Colon (tissue), 2 donors: ENCODE data around the gene EFS.

Source experiments
- FAIRE-seq: peaks from 2 replicates; lab custom pipeline; 2012; peaks lifted over from hg19 to GRCh38; lab: Jason Lieb, UNC
- donor health status: control.
- donor health status: control.

Gene EFS

DNA sequence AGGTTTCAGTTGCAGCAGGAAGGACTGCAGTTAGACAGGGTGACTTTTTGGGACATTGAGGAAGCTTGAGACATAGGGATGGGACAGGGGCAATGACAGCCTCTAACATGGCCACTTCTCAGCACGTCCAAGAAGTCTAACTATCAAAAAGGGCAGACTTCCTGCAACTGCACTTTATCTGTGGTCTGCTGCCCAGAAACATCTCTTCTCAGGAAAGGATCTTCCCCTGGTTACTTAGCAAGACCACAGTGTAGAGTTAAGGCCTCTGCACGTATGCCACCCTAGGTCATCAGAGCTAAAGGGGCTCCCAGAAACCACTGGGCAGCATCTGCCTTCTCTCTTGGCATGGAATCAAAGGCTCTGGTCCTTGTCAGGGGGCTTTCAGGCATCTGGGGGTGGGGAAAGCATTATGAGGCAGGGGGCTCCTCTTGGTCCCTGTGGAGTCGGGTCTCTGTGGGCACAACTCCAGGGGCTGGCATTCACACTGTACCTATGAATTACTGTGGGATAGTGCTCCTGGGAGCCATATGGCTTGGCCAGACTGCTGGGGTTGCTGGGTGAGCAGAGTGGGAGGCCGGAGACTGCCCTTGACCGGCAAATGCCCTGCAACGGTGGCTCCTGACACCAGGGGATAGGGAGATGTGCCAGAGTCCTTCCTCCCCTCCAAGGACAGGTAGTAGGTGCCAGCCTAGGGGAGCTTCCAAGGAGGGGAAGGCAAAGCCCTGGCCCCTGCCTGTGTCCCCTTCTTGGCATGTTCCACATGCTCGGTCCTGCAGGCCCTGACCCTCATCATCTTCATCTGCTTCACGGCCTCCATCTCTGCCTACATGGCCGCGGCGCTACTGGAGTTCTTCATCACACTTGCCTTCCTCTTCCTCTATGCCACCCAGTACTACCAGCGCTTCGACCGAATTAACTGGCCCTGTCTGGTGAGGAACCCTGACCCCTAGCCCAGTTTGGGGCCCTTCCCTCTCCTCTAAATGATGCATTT lies 12.9 kb upstream of the EFS start:
- no peak for FAIRE-seq

DNA sequence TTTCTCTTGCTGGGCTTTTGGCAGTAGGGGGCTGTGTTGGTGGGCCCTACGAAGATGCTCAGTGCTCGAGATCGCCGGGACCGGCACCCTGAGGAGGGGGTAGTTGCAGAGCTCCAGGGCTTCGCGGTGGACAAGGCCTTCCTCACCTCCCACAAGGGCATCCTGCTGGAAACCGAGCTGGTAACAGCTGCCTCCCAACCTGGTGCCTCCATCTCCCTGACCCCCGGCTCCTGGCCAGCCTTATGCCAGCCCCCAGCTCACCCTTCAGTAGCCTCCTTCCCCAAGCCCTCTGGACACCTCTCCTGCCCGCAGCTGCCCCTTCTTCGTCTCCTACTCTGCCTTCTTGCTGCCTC lies 12.2 kb upstream of the EFS start:
- no peak for FAIRE-seq

DNA sequence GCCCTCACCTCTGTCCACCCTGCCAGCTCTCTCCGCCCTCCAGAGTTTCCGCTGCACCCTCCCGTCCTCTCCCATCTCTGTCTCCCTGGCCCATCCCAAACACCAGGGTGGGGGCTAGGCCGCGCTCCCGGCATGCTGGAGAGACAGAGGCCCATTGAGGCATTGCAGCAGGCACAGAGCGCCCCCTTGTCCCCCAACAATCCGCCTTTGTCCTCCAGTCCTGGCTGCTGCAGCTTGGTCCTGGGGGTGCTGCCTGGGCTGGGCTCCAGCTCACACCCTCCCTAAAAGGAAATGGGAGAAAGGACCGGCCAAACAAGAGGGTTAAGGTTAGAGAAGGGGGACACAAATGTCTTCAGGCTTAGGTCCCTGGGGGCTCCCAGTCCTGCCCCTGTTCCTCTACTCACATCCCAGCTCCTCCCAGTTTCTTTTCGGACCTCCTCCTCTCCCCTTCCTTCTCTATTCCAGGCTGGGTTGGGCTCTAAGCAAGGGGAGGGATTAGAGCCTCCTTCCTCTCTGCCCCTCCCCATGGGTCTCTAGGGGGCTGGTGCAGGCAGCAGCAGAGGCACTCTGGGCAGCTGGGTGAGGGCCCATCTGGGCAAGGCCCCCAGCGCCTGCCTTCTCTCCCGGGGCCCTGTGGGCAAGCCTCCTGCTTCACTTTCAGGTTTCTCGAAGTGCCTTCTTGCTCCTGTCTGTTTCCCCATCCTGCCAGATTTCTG lies 11.7 kb upstream of the EFS start, which contains the start of gene CMTM5:
Gene CMTM5 (plus strand): TSS at position 565 of the 716 bp plus-strand sequence. CDS start 206 bp downstream, outside the sequence.
- no peak for FAIRE-seq

DNA sequence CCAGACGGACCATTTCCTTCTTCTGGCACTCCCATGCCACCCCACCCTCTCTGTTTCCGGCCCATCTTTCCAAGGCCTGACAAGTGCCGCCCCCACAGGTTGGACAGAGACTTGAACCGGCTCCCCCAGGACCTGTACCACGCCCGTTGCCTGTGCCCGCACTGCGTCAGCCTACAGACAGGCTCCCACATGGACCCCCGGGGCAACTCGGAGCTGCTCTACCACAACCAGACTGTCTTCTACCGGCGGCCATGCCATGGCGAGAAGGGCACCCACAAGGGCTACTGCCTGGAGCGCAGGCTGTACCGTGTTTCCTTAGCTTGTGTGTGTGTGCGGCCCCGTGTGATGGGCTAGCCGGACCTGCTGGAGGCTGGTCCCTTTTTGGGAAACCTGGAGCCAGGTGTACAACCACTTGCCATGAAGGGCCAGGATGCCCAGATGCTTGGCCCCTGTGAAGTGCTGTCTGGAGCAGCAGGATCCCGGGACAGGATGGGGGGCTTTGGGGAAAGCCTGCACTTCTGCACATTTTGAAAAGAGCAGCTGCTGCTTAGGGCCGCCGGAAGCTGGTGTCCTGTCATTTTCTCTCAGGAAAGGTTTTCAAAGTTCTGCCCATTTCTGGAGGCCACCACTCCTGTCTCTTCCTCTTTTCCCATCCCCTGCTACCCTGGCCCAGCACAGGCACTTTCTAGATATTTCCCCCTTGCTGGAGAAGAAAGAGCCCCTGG lies 10.7 kb upstream of the EFS start:
- FAIRE-seq: no peak

DNA sequence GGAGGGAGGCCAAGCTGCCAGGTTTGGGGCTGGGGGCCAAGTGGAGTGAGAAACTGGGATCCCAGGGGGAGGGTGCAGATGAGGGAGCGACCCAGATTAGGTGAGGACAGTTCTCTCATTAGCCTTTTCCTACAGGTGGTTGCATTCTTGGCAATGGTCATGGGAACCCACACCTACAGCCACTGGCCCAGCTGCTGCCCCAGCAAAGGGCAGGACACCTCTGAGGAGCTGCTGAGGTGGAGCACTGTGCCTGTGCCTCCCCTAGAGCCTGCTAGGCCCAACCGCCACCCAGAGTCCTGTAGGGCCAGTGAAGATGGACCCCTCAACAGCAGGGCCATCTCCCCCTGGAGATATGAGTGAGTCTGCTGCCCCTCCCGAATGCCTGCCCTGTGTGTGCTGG lies 8.1 kb upstream of the EFS start:
- no peak for FAIRE-seq

DNA sequence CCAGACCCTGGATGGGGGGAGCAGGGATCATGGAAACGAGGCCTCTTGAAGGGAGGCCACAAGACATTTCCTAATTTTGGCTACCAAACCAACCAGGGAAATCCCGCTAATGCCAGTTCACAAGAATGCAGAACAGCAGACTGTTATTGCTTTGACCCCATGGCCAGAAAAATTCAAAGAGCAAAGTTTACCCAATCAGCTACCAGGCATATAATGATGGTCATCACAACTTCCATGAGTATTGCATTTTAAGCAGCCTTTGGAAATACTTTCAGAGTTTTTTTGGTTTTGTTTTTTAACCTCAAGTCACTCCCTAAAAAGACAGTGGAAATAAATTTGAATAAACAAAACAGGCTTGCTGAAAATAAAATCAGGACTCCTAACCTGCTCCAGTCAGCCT lies 7.5 kb upstream of the EFS start, which contains the start of gene IL25:
Gene IL25 (plus strand): TSS at position 301 of the 400 bp plus-strand sequence.
- FAIRE-seq: no peak

DNA sequence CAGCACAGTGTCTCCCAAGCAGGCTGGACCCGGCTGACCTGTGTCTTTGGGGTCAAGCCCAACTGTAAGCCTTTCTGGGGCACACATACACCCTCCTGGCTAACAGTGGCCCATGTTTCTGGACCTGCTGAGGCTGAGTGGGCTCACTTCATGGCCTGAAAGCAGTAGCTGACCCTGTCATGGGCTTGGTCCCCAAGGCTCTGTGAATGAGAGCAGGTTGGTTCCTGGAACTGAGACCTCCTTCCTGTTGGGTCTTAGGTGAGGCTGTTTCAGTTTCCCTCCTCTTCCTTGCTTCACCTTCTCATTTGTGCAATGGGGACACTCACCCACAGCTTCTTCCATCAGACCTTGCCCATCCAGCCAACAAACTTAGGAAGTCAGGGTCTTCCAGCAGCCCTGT lies 6.9 kb upstream of the EFS start:
- FAIRE-seq: no peak

DNA sequence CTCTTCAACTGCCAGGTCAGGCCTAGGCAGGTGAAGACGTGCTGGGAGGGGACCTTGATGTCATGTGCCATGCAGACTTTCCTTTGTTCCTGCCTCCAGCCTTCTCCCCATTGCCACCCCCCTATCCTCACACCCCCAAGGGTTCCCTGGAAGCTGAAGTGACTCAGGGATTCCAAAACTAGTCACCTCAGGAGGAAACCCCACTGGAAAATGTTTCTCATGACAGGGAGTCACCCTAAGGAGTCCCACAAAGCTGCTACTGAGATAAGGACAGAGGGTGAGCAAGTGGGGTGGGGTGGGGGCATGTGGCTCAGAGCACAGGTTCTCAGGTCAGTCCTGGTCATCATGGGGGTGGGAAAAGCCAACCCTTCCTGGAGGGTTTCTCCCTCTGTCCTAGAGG lies 5.2 kb upstream of the EFS start:
- no peak for FAIRE-seq

DNA sequence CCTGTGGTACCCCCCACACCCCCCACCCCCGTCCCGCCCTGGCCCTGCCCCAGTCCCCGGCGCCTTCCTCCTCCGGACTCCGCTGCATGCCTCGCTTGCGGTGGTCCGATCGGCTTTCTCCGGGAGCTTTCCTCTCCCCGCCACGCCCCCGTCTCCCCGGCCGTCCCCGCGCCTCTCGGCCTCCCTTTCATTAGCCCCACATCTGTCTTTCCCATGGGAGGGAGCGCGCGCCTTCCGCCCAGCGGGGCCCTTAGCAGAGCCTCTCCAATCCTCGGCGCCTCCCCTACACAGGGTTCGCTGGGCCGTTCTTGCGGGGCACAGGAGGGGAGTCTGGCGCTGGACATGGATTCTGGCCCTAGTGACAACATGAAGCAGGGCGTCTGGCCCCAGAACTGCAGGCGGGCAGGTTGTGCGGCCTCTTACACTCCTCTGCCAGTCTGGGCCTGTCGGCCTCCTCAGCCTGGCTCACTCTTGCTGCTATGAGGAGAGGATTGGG lies 1.5 kb upstream of the EFS start:
- no peak for FAIRE-seq

DNA sequence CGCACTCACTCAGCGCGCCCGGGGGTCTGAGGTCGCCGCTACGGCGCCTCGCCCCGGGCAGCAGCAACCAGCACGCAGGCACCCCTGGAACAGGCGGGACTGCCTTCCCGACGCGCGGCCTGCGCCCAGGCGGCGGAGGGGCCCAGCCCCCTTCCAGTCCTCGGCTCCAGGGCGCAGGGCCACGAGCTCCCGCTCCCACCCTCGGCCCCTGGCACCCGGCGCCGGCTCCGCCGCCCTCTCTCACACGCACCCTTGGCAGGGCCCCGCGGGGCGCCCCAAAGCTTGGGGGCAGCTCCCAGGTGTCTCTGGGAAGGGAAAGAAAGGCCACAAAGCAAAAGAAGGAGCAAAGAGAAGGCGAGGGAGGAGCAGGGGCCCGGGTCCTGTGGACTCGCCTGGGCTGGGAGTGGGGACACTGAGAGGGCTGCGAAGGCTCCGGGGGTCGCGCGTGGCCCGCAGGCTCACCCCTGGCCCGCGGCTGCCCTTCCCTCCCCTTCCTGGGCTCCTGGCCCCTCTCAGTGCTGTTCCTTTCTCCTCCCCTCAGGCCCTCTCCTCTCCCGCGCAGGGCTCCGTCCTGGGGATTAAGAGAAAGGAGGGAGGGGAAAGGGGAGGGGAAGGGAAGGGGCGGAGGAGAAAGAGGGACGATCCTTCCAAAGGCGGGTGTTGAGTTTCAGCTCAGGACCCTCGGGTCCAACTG lies 907 bp upstream of the EFS start:
- no peak for FAIRE-seq

DNA sequence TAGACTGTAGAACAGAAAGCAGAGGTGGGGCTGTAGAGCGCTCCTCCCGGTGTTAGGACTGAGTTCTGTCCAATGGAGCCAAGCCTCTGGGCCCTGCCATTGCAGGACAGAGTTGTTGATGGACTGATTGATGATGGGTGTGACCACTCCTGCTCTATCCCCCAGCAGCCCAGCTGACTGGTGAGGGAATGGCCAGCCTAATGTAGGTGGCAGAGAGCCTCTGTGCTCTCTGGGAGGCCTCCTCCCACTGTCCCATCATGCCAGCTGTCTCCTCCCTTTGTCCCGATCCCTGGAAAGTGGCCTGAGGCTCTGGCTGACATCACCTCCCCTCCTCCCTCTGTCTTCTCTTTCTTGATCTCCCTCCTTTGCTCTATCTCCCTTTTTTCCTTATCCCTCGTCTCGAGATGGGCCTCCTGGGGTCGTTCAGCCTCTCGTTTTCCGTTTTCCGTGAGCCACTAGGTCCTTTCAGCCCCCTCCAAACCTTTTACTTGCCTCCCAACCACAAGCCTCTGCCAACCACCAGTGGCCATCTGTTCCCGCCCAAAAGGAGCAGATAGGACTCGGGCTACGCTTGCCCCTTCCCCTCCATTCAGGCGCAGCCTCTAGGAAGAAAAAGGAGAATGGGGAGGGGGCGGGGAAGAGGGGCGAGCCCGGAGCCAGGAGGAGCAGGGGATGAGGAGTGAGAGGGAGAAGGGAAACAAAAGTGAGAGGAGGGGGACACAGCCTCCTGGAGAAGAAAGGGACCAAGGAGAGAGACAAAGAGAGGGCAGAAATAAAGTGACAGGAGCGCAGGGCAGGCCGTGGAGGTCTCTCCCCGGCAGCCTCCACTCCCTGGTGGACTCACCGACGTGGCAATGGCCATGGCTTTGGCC lies 572 bp downstream of the EFS start:
- FAIRE-seq: no peak

DNA sequence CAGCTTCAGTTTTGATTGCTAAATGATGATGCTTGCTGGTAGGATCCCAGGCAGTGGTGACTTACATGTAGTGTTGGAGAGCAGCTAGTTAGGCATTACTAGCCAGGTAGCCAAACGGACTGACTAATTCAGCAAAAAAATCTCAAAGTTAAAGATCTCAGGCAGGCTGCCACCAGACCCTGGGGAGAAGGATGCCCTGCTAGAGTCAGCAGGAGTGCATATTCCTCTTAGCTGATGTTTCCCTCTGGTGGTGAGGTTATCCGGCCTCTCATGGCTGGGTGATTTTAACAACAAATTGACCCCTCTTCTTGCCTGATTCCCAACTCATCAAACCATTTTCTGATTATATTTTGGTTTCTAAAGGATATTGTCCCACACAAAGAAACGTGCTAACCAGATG lies 2.8 kb downstream of the EFS start:
- FAIRE-seq: no peak

DNA sequence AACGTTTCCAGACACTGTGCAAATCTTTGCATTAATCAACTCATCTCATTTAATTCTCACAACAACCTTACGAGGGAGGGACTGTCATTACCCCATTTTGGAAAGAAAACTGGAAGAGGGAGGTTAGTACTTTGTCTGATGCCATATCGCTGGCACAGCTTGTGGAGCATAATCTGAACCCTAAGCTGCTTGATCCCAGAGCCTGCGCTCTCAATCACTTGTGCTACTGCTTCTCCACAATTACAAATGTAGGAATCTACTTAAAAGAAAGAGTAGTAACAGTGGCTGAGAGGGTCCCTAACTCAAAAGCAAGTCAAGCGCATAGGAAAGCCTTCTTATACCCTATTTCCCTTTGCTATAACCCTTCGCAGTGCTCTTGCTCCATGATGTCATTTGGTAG lies 3.2 kb downstream of the EFS start:
- no peak for FAIRE-seq

DNA sequence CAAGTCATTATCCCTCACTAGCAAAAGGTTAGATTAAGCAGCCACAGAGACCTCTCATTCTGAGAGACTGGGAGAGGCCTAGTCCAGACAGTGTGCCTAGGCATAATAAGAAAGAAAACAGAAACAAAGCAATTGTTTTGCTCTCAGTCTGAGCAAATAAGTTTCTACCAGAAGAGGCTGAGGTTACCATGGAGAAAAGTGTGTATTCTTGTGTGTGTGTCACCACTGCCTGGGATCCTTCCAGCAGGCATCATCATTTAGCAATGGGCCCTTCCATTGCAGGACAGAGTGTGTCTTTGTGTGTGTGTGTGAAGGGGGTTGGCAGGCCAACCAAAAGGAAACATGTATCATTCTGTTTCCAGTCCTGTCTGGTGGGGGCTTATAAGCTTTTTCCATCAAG lies 3.7 kb downstream of the EFS start:
- FAIRE-seq: no peak

DNA sequence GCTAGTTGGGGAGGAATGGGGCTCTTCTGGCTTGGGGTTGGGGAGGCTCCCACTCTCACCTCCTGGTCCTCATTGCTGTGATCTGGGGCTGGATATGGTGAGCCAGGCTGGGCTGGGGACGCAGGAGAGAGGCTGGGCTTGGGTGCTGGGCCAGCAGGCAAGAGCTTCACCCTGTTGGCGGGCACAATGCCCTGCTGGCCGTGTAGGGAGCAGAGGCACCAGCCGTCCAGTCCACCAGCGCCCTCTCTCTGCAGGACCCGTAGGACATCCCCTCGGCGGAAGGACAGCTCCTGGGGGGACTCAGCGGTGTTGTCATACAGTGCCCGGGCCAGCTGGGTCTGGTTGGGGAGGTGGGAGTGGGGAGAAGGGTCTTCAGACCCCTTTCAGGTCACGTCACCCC lies 4.5 kb downstream of the EFS start:
- no peak for FAIRE-seq

DNA sequence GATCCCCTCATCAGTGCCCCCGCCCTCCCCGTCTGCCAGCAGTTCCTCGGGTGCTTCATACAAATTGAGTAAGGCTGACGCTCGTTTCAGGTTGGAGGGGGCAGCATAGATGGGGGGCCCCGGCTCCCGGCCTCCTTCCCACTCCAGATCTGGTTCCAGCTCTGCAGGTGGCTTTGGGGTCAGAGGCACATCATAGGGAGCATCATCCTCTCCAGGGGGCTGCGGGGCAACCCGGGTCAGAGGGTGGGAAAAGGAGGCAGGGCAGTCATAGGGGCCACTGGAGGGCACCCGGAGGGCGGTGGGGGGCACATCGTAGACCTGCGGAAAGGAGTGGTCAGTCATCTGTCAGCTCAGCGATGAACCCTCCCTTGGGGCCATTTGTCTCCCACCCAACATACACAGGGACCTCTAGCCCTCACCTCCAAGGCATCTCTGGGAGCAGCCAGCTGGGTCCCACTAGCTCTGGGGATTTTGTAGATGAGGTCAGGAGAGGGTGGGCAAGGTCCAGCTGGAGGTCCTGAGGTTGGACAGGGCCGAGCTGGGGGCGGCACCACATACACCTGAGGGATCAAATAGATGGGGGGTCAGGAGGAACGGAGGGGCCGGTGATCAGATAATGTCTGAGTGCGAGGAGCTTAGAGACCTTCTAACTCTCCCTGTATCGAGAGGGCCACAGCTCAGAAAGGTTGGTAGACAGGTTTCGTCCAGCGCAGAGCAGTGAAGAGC lies 5.1 kb downstream of the EFS start:
- FAIRE-seq: no peak

DNA sequence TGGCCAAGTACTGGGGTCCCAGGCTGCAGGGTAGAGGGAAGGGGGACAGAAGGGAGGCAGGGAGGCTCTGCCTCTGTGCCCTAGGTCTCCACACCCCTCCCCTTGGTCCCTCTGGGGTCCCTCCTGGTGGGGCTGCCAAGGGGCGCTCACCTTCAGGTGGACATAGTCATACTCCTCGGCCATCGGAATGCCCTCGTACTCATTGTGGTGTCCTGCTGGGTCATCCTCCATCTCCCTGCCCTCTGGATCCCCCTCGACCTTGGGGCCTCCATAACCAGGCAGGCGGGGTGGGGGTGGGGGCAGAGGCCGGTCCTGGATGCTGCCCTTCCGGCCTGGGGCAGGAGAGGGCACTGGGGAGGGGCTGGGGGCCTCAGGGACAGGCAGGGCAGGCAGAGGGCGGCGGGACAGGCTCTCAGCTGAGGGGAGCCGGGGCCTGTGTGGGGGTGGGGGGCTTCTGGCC lies 5.8 kb downstream of the EFS start:
- FAIRE-seq: no peak

DNA sequence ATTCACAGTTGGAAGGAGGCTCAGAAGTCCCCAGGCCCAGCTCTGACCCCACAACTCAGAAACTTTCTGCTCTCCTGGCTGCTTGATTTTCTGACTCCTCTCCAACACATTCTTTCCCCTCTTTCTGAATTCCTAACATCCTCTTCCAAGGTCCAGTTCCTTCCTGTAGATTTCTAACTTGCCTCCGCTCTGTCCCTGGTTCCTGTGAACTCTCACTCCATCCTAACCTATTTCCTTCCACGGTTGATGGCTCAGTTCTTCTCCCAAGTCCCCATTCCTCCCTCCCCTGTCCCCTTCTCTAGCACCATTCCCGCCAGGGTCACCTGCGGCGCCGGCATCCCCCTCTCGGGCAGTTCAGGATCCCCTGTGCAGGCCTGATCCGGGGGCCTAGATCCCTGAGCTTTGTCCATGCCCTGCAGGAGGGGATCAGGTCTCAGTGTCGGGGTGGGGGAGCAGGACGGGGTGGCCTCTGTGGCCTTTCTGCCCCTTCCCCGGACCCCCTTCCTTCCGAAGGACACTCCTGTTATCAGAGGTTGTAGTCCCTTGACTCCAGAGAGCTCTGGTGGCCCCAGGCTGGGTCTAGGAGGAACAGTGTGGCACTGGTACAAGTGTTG lies 6.3 kb downstream of the EFS start:
- FAIRE-seq: no peak

DNA sequence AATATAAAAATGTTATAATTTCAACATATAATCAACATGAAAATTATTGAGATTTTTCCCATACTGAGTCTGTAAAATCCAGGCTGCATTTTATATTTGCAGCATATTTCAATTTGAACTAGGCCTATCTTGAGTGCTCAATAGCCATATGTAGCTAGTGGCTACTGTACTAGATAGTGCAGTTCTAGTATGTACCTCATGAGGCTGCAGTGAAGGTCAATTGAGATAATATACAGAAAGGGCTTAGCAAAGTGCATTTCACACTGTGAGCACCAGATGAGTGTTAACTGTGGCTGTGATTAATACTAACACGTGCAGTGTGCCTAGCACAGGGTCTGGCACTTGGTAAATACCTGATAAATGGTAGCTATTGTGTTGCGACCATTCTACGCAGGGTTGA lies 6.9 kb downstream of the EFS start:
- FAIRE-seq: no peak

DNA sequence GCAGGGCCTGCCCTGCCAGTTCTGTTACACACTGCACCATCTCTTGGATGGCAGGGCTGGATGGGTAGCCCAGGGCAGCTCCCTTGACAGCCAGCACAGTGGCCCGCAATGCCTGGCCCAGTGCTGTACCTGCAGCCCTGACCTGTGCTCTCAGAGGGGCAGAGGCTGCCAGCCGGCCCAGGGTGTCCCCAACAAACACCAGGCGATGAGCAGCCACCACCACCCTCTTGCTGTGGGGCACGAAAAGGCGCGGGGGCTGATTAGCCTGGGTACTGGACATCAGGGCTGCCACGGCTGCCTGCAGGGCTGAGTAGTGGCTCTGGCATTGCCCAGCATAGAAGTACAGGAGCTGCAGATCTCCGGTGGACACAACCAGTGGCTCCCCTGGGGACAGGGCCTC lies 7.7 kb downstream of the EFS start:
- no peak for FAIRE-seq
